WTC11 (cell line): ENCODE measurements around the gene GGT6. TPM values are rescaled to one million over a fixed set of nuclear protein-coding genes. Genes with fewer than 3 reads are reported as not detected.
A peak's percentile ranks its signal among the peaks of the same experiment; 100 is the strongest.

Source experiments
- ATAC-seq: fragments of 200-7000 bp; cut with Tn5 transposase; 2 replicates; pipeline ENCODE4 v1.10.0; 2021; ENCODE audit warnings: mild to moderate bottlenecking, moderate library complexity
- Bru-seq: library from RNA; stranded (reverse); fragments of 400-500 nt; gene quantifications from one replicate; lab custom pipeline; 2021; lab: Mats Ljungman, UMichigan
- CTCF ChIA-PET: fragments of 300-600 bp; sonication (Branson Sonifier 250); formaldehyde crosslinking; loops from one replicate; lab custom pipeline; 2021; ENCODE audit warnings: antibody characterized with exemption; lab: Charles Lee
- POLR2A ChIA-PET: fragments of 350-600 bp; sonication (Branson Sonifier 250); formaldehyde crosslinking; loops from one replicate; lab custom pipeline; 2021; ENCODE audit warnings: antibody characterized with exemption; lab: Charles Lee
- DNase-seq: peaks from one replicate; pipeline ENCODE4 v3.0.0; 2021; ENCODE audit warnings: low spot score
- H3K27ac Mint-ChIP-seq: 2 replicates; pipeline ENCODE4 v1.8.0; 2021; ENCODE audit warnings: mixed read lengths
- H3K27me3 Mint-ChIP-seq: 2 replicates; pipeline ENCODE4 v1.8.0; 2021; ENCODE audit warnings: low read depth, mild to moderate bottlenecking, moderate library complexity, mixed read lengths
- H3K36me3 Mint-ChIP-seq: 2 replicates; pipeline ENCODE4 v1.8.0; 2021; ENCODE audit warnings: mixed read lengths
- H3K4me1 Mint-ChIP-seq: 2 replicates; pipeline ENCODE4 v1.8.0; 2022; ENCODE audit warnings: mixed read lengths
- H3K4me3 Mint-ChIP-seq: 2 replicates; pipeline ENCODE4 v1.8.0; 2021; ENCODE audit warnings: mild to moderate bottlenecking, moderate library complexity, mixed read lengths
- H3K9me3 Mint-ChIP-seq: 2 replicates; pipeline ENCODE4 v1.8.0; 2021; ENCODE audit warnings: mixed read lengths
- CDX4 ChIP-seq: fragments of 250-450 bp; sonication (Bioruptor Pico); IDR thresholded peaks from 2 replicates; pipeline ENCODE4 v1.9.0; 2021; ENCODE audit warnings: moderate library complexity, mild to moderate bottlenecking, inconsistent platforms, borderline replicate concordance
- E2F1 ChIP-seq: sonication (generic); formaldehyde crosslinking; IDR thresholded peaks from 2 replicates; pipeline ENCODE4 v1.8.0; 2022; ENCODE audit warnings: mild to moderate bottlenecking, missing genetic modification reagents
- FOXJ3 ChIP-seq: sonication (generic); formaldehyde crosslinking; IDR thresholded peaks from 2 replicates; pipeline ENCODE4 v1.9.0; 2021; ENCODE audit warnings: missing genetic modification reagents, mild to moderate bottlenecking, borderline replicate concordance
- GTF2I ChIP-seq: fragments of 250-450 bp; sonication (Bioruptor Pico); conservative IDR thresholded peaks from 2 replicates; pipeline ENCODE4 v1.4.0; 2021; ENCODE audit warnings: mild to moderate bottlenecking
- MXD4 ChIP-seq: fragments of 250-450 bp; sonication (Bioruptor Pico); IDR thresholded peaks from 2 replicates; pipeline ENCODE4 v1.8.0; 2021; ENCODE audit warnings: mild to moderate bottlenecking, moderate library complexity, borderline replicate concordance
- MYBL2 ChIP-seq: sonication (generic); formaldehyde crosslinking; IDR thresholded peaks from 2 replicates; pipeline ENCODE4 v1.8.1; 2023; ENCODE audit warnings: mild to moderate bottlenecking, moderate library complexity, missing genetic modification reagents
- NFE2L1 ChIP-seq: sonication (generic); formaldehyde crosslinking; IDR thresholded peaks from 2 replicates; pipeline ENCODE4 v1.8.1; 2023; ENCODE audit warnings: missing genetic modification reagents
- NR2C2 ChIP-seq: sonication (generic); formaldehyde crosslinking; IDR thresholded peaks from 2 replicates; pipeline ENCODE4 v1.8.0; 2022; ENCODE audit warnings: mild to moderate bottlenecking, missing genetic modification reagents
- OVOL2 ChIP-seq: fragments of 250-450 bp; sonication (Bioruptor Pico); IDR thresholded peaks from 2 replicates; pipeline ENCODE4 v1.9.0; 2021; ENCODE audit warnings: mild to moderate bottlenecking, borderline replicate concordance
- PREB ChIP-seq: sonication (generic); formaldehyde crosslinking; IDR thresholded peaks from 2 replicates; pipeline ENCODE4 v1.8.1; 2022; ENCODE audit warnings: mild to moderate bottlenecking, missing genetic modification reagents, moderate library complexity, borderline replicate concordance
- RELA ChIP-seq: sonication (generic); formaldehyde crosslinking; IDR thresholded peaks from 2 replicates; pipeline ENCODE4 v1.8.1; 2022; ENCODE audit warnings: missing genetic modification reagents, mild to moderate bottlenecking, borderline replicate concordance
- SOX15 ChIP-seq: fragments of 250-450 bp; sonication (Bioruptor Pico); IDR thresholded peaks from 2 replicates; pipeline ENCODE4 v1.9.0; 2021; ENCODE audit warnings: mild to moderate bottlenecking
- TEAD1 ChIP-seq: sonication (generic); formaldehyde crosslinking; IDR thresholded peaks from 2 replicates; pipeline ENCODE4 v1.8.0; 2022; ENCODE audit warnings: mild to moderate bottlenecking, missing genetic modification reagents
- ZBTB43 ChIP-seq: sonication (generic); formaldehyde crosslinking; IDR thresholded peaks from 2 replicates; pipeline ENCODE4 v1.8.1; 2023; ENCODE audit warnings: mild to moderate bottlenecking, missing genetic modification reagents
- ZNF281 ChIP-seq: sonication (generic); formaldehyde crosslinking; IDR thresholded peaks from 2 replicates; pipeline ENCODE4 v1.8.0; 2023; ENCODE audit warnings: mild to moderate bottlenecking, missing genetic modification reagents
- ZNF416 ChIP-seq: fragments of 250-450 bp; sonication (Bioruptor Pico); IDR thresholded peaks from 2 replicates; pipeline ENCODE4 v1.9.0; 2021; ENCODE audit warnings: mild to moderate bottlenecking, inconsistent platforms
- ZNF671 ChIP-seq: fragments of 250-450 bp; sonication (Bioruptor Pico); IDR thresholded peaks from 2 replicates; pipeline ENCODE4 v1.8.0; 2021; ENCODE audit warnings: mild to moderate bottlenecking
- long read RNA-seq, 3 experiments: library from RNA in 1 of 3; library from capped mRNA in 1 of 3; library from polyadenylated mRNA in 1 of 3; unstranded in 2 of 3; stranded (forward) in 1 of 3; transcript quantifications; one replicate each; pipeline ENCODE4 v2.0.0, GENCODE V29; 2021
- total RNA-seq: library from RNA; stranded (reverse); gene quantifications from 3 replicates; pipeline ENCODE4 v1.2.3, GENCODE V29; 2021

The GGT6 gene
- total RNA-seq (0.07 to 0.37 TPM (median 0.18 TPM) in 3 replicates), Bru-seq, nascent RNA (percentile 9 among the genes with signal in this experiment)
- long read RNA-seq, experiment 1, partial matches to known transcripts = 0 of 1 reads
- long read RNA-seq, experiment 1, other reads (novel, unspliced or antisense) = 1 of 1 reads
- long read RNA-seq, experiment 2 = 0 reads
- long read RNA-seq, experiment 3 = 0 reads

GRCh38 chr17:4560421-4560820, at the start of gene GGT6:
Gene GGT6 (minus strand): TSS chr17:4560577. CDS start chr17:4560521, 56 bp downstream.
- DNase-seq (no peak), ATAC-seq (no peak)
- ChIA-PET POLR2A (no interaction called here), CTCF (interaction anchor here (0.5 to 2.1 kb wide), 6 partner anchors 9 to 361 kb away, joined by 3 to 5 read pairs (median 3); partner anchors contain the start of gene SMTNL2)
- Mint-ChIP-seq H3K4me1 (peaks cover 20% of the 10 kb centered on the region), H3K27ac (no peak within 1 kb of the TSS; the same call in 1 of the 2 replicates), H3K27me3 (peaks cover 2% of the 10 kb centered on the region), H3K4me3 (no peak within 1 kb of the TSS), H3K9me3 (no peaks in the 10 kb centered on the region), H3K36me3 (no peaks in the 10 kb centered on the region)
- no peak for TF ChIP-seq SOX15 (CRISPR knock-in tag)
- TF ChIP-seq RELA (CRISPR knock-in tag) = no peak
- TF ChIP-seq ZBTB43 = no peak
- TF ChIP-seq ZNF416 (CRISPR knock-in tag) = no peak
- TF ChIP-seq ZNF281 (CRISPR knock-in tag) = no peak
- no peak for TF ChIP-seq ZNF671 (CRISPR knock-in tag)
- no peak for TF ChIP-seq NR2C2 (CRISPR knock-in tag)
- no peak for TF ChIP-seq CDX4
- TF ChIP-seq FOXJ3 = no peak
- TF ChIP-seq OVOL2 = no peak
- no peak for TF ChIP-seq GTF2I (CRISPR knock-in tag)
- no peak for TF ChIP-seq MYBL2
- TF ChIP-seq NFE2L1 (CRISPR knock-in tag) = no peak

- ATAC-seq (no peak), DNase-seq (no peak)
- POLR2A ChIA-PET = no interaction called here
- TF ChIP-seq E2F1 (CRISPR knock-in tag) (no peak), MXD4 (CRISPR knock-in tag) (no peak), ZNF281 (CRISPR knock-in tag) (no peak), ZNF416 (CRISPR knock-in tag) (no peak), PREB (CRISPR knock-in tag) (no peak), ZBTB43 (no peak), TEAD1 (CRISPR knock-in tag) (no peak)
- no peaks in the 10 kb centered on the region for H3K9me3 Mint-ChIP-seq
- H3K27ac Mint-ChIP-seq = no peak overlapping the region
- no peaks in the 10 kb centered on the region for H3K27me3 Mint-ChIP-seq
- H3K36me3 Mint-ChIP-seq = no peaks in the 10 kb centered on the region
- peaks cover 7% of the 10 kb centered on the region for H3K4me1 Mint-ChIP-seq
- CTCF ChIA-PET = interaction anchor here (0.6 to 2.6 kb wide), 5 partner anchors 15 to 1370 kb away, joined by 3 to 11 read pairs (median 3); no protein-coding TSS in a partner anchor
- no peak overlapping the region for H3K4me3 Mint-ChIP-seq
Observed at GRCh38 chr17:4610162-4610561, 49.8 kb upstream of the GGT6 start.
